ENCODE data around the gene PRDM5. TPM values are rescaled to one million over a fixed set of nuclear protein-coding genes. Genes with fewer than 3 reads are reported as not detected.

Gene PRDM5
- total and polyA plus RNA-seq, 10 of the 15 experiments (the other 5 are each of a cell fraction or from before 2014, with no cell fraction given): 0.07 TPM; not detected in 9

DNA sequence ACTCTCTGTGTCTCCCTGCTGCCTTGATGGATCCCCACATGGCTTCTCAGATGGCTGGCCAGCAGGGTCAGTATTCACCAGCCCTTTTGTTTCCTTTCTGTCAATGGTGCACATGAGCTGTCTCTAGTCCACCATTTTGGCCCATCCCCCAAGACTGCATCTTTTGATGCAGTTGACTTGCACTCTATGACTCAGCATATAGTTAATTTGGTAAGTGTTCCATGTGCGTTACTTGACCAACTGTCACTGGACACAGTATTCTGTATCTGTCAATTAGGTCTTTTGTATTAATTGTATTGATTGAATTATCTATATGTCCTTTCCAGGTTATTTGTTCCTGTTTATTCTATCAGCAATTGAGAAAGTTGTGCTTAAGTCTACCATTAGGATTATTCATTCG, 29.2 kb downstream of the PRDM5 start (continued):
- TF ChIP-seq, protein P1, sequence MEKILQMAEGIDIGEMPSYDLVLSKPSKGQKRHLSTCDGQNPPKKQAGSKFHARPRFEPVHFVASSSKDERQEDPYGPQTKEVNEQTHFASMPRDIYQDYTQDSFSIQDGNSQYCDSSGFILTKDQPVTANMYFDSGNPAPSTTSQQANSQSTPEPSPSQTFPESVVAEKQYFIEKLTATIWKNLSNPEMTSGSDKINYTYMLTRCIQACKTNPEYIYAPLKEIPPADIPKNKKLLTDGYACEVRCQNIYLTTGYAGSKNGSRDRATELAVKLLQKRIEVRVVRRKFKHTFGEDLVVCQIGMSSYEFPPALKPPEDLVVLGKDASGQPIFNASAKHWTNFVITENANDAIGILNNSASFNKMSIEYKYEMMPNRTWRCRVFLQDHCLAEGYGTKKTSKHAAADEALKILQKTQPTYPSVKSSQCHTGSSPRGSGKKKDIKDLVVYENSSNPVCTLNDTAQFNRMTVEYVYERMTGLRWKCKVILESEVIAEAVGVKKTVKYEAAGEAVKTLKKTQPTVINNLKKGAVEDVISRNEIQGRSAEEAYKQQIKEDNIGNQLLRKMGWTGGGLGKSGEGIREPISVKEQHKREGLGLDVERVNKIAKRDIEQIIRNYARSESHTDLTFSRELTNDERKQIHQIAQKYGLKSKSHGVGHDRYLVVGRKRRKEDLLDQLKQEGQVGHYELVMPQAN (conservative IDR thresholded peaks at IDR 0.05): no peak

DNA sequence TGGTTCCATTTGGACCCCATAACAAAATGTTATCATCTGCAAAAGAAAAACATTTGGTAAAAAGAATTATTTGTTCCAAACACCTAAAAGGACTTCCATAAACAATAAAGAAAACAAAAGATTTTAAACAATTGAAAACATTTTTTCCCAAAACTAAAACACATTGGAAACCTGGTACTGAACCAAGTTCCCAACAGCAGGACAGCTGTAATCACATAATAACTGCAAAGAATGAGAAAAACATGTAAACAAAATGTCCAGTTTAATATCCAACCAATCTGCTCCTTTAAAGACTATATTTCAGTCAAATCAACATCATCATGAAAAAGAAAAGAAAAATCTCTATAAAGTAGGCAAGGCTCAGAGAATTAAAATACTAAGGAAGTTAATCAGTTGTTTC, 36.3 kb downstream of the PRDM5 start:
- FAIRE-seq: no peak
- Histone ChIP-seq H3K27ac (ENCODE audit: control insufficient read depth, insufficient read depth) (no peak overlapping the region), H4K20me1 (ENCODE audit: control insufficient read depth, insufficient read depth) (no peaks in the 10 kb centered on the region), H3K79me2 (ENCODE audit: control insufficient read depth, insufficient read depth, low read length) (no peaks in the 10 kb centered on the region), H3K4me3 (no peak overlapping the region), H3K4me1 (ENCODE audit: control insufficient read depth, insufficient read depth, low read length) (no peaks in the 10 kb centered on the region), H3K9ac (ENCODE audit: control insufficient read depth, insufficient read depth, low read length) (no peak overlapping the region), H3K27me3 (replicated peaks in 1 of 2; ENCODE audit: control insufficient read depth in 2 of 2, insufficient read depth in 2 of 2, low read length in 1 of 2) (peaks cover 0 to 2% of the 10 kb centered on the region in 2 experiments; a peak in 2 of 4 replicates), H2AFZ (ENCODE audit: control insufficient read depth, low read depth, low read length) (no peak overlapping the region), H3K4me2 (ENCODE audit: control insufficient read depth, insufficient read depth) (no peak overlapping the region), H3K36me3 (ENCODE audit: control insufficient read depth in 2 of 2, insufficient read depth in 2 of 2, low read length in 1 of 2) (no peaks in the 10 kb centered on the region), H3K9me3 (replicated peaks; ENCODE audit: control insufficient read depth, insufficient read depth, low read length) (no peaks in the 10 kb centered on the region)
- intact Hi-C loops (cut with micrococcal nuclease; ENCODE audit: unreplicated experiment): no loop called here
- in situ Hi-C loops (cut with MboI): no loop called here
- DNase-seq (ENCODE audit: low read depth, low spot score): no peak
- ChIA-PET RAD21 (ENCODE audit: unreplicated experiment) (no interaction called here), CTCF (no interaction called here), POLR2A (interaction anchor here (0.6 kb wide), 1 partner anchor 10 kb away, joined by 3 read pairs; no protein-coding TSS in a partner anchor), SMC1A (ENCODE audit: uncharacterized antibody, unreplicated experiment) (no interaction called here)
- no TSS peak for BruUV-seq (replicated peaks)
- no peak for ATAC-seq
- TF ChIP-seq, protein P2, sequence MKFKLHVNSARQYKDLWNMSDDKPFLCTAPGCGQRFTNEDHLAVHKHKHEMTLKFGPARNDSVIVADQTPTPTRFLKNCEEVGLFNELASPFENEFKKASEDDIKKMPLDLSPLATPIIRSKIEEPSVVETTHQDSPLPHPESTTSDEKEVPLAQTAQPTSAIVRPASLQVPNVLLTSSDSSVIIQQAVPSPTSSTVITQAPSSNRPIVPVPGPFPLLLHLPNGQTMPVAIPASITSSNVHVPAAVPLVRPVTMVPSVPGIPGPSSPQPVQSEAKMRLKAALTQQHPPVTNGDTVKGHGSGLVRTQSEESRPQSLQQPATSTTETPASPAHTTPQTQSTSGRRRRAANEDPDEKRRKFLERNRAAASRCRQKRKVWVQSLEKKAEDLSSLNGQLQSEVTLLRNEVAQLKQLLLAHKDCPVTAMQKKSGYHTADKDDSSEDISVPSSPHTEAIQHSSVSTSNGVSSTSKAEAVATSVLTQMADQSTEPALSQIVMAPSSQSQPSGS (IDR thresholded peaks at IDR 0.05; ENCODE audit: low read length): no peak
- TF ChIP-seq STAT1 (conservative IDR thresholded peaks at IDR 0.05) (no peak), FOXK2 (IDR thresholded peaks at IDR 0.05) (no peak), POU2F2 (IDR thresholded peaks at IDR 0.05; ENCODE audit: borderline replicate concordance, low read depth, low read length) (no peak), NFXL1 (IDR thresholded peaks at IDR 0.05; ENCODE audit: borderline replicate concordance) (no peak), EED (IDR thresholded peaks at IDR 0.05; ENCODE audit: low read depth) (no peak), HDGF (IDR thresholded peaks at IDR 0.05) (no peak), SREBF1 (IDR thresholded peaks at IDR 0.05; ENCODE audit: low read length) (no peak), RCOR1 (conservative IDR thresholded peaks at IDR 0.05; ENCODE audit: low read depth, low read length) (no peak)
- TF ChIP-seq, protein P3, sequence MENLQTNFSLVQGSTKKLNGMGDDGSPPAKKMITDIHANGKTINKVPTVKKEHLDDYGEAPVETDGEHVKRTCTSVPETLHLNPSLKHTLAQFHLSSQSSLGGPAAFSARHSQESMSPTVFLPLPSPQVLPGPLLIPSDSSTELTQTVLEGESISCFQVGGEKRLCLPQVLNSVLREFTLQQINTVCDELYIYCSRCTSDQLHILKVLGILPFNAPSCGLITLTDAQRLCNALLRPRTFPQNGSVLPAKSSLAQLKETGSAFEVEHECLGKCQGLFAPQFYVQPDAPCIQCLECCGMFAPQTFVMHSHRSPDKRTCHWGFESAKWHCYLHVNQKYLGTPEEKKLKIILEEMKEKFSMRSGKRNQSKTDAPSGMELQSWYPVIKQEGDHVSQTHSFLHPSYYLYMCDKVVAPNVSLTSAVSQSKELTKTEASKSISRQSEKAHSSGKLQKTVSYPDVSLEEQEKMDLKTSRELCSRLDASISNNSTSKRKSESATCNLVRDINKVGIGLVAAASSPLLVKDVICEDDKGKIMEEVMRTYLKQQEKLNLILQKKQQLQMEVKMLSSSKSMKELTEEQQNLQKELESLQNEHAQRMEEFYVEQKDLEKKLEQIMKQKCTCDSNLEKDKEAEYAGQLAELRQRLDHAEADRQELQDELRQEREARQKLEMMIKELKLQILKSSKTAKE (IDR thresholded peaks at IDR 0.05; ENCODE audit: low read depth, poor library complexity, severe bottlenecking): no peak
- TF ChIP-seq, protein P4, sequence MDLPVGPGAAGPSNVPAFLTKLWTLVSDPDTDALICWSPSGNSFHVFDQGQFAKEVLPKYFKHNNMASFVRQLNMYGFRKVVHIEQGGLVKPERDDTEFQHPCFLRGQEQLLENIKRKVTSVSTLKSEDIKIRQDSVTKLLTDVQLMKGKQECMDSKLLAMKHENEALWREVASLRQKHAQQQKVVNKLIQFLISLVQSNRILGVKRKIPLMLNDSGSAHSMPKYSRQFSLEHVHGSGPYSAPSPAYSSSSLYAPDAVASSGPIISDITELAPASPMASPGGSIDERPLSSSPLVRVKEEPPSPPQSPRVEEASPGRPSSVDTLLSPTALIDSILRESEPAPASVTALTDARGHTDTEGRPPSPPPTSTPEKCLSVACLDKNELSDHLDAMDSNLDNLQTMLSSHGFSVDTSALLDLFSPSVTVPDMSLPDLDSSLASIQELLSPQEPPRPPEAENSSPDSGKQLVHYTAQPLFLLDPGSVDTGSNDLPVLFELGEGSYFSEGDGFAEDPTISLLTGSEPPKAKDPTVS (IDR thresholded peaks at IDR 0.05; ENCODE audit: low read depth, low read length): no peak
- TF ChIP-seq, protein P5, sequence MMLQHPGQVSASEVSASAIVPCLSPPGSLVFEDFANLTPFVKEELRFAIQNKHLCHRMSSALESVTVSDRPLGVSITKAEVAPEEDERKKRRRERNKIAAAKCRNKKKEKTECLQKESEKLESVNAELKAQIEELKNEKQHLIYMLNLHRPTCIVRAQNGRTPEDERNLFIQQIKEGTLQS (IDR thresholded peaks at IDR 0.05; ENCODE audit: borderline replicate concordance, extremely low read depth, low read depth, low read length): no peak
